Stimulated activated CD8-positive, alpha-beta memory T cell treated with anti-CD3 and anti-CD28 coated beads, Interleukin-7, amount 100 ng/mL, for 4 hours (primary cell): Measurements from ENCODE around the gene AMBRA1.
A peak's percentile ranks its signal among the peaks of the same experiment; 100 is the strongest.

Experiments
- DNase-seq, 2 donors: peaks; one replicate each; pipeline ENCODE4 v3.0.0-alpha.2; 2020; ENCODE audit warnings: low read depth in 2 of 2

The AMBRA1 gene

GRCh38 chr11:46367244-46367915 is 226.4 kb downstream of the AMBRA1 start:
- peak; percentile 43 to 64 for DNase-seq

- DNase-seq = no peak
Measured at GRCh38 chr11:46366661-46367161, 227.1 kb downstream of the AMBRA1 start.

- no peak for DNase-seq
Measured at GRCh38 chr11:46366260-46366659, 227.6 kb downstream of the AMBRA1 start.

GRCh38 chr11:46364791-46365190 is 229.0 kb downstream of the AMBRA1 start:
- no peak for DNase-seq

- no peak for DNase-seq
Measured at GRCh38 chr11:46364056-46364455, 229.8 kb downstream of the AMBRA1 start.

GRCh38 chr11:46363455-46364005 is 230.3 kb downstream of the AMBRA1 start:
- no peak for DNase-seq

GRCh38 chr11:46363031-46363407 is 230.8 kb downstream of the AMBRA1 start:
- no peak for DNase-seq

GRCh38 chr11:46362156-46363030 is 231.4 kb downstream of the AMBRA1 start:
- DNase-seq = no peak

- DNase-seq = peak; percentile 25 to 53
Measured at GRCh38 chr11:46361283-46362155, 232.3 kb downstream of the AMBRA1 start.

- DNase-seq = no peak
Measured at GRCh38 chr11:46360878-46361277, 232.9 kb downstream of the AMBRA1 start.

GRCh38 chr11:46359953-46360352 is 233.9 kb downstream of the AMBRA1 start:
- DNase-seq = no peak

GRCh38 chr11:46357483-46357936 is 236.3 kb downstream of the AMBRA1 start:
- no peak for DNase-seq

- DNase-seq = no peak
Measured at GRCh38 chr11:46356924-46357482, 236.8 kb downstream of the AMBRA1 start.

- peak; percentile 55 to 74 for DNase-seq
Measured at GRCh38 chr11:46353698-46354097, 240.1 kb downstream of the AMBRA1 start.

GRCh38 chr11:46352063-46352841 is 241.6 kb downstream of the AMBRA1 start:
- peak in 1 of 2 donors; percentile 65 for DNase-seq

GRCh38 chr11:46351606-46352005 is 242.2 kb downstream of the AMBRA1 start:
- DNase-seq = no peak

- DNase-seq = no peak
Measured at GRCh38 chr11:46351148-46351547, 242.7 kb downstream of the AMBRA1 start.

- DNase-seq = no peak
Measured at GRCh38 chr11:46350695-46351094, 243.1 kb downstream of the AMBRA1 start.

GRCh38 chr11:46348566-46349401 is 245.0 kb downstream of the AMBRA1 start:
- peak in 1 of 2 donors; percentile 60 for DNase-seq
